ENCODE measurements around the gene MRPL54.

Gene MRPL54

GRCh38 chr19:3803986-3804385, 41.5 kb downstream of the MRPL54 start:
- no peak for DNase-seq (ENCODE audit: low read depth)
- H3K4me3 ChIP-seq (ENCODE audit: low read depth, low read length): no peak overlapping the region
- TF ChIP-seq, protein P1, sequence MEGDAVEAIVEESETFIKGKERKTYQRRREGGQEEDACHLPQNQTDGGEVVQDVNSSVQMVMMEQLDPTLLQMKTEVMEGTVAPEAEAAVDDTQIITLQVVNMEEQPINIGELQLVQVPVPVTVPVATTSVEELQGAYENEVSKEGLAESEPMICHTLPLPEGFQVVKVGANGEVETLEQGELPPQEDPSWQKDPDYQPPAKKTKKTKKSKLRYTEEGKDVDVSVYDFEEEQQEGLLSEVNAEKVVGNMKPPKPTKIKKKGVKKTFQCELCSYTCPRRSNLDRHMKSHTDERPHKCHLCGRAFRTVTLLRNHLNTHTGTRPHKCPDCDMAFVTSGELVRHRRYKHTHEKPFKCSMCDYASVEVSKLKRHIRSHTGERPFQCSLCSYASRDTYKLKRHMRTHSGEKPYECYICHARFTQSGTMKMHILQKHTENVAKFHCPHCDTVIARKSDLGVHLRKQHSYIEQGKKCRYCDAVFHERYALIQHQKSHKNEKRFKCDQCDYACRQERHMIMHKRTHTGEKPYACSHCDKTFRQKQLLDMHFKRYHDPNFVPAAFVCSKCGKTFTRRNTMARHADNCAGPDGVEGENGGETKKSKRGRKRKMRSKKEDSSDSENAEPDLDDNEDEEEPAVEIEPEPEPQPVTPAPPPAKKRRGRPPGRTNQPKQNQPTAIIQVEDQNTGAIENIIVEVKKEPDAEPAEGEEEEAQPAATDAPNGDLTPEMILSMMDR (IDR thresholded peaks at IDR 0.05; ENCODE audit: low read depth, low read length, missing control alignments): no peak

- no peak for DNase-seq (ENCODE audit: low read depth)
- H3K4me3 ChIP-seq (ENCODE audit: low read depth, low read length): no peak overlapping the region
- TF ChIP-seq, protein P1 (IDR thresholded peaks at IDR 0.05; ENCODE audit: low read depth, low read length, missing control alignments): no peak
Measured at GRCh38 chr19:3804429-3804828, 41.9 kb downstream of the MRPL54 start.

GRCh38 chr19:3805859-3806258, 43.4 kb downstream of the MRPL54 start:
- no peak for DNase-seq (ENCODE audit: low read depth)
- no peak overlapping the region for H3K4me3 ChIP-seq (ENCODE audit: low read depth, low read length)
- TF ChIP-seq, protein P1 (IDR thresholded peaks at IDR 0.05; ENCODE audit: low read depth, low read length, missing control alignments): no peak

DNA sequence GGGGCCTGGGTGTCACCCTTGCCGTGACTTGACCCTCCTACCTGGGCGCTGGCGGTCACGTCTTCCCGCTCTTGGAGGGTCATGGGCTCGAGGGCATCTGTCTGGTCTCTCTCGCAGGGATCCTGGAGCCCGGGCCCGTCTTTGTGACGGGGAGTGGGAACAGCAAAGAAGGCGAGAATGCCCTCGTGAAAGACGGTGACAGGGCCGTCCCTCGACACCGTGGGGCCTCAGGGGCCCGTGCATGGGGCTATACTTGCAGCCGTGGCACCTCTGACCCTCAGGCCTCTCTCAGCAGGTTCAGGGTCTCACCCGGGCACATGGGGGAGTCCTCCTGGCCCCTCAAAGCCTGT, 44.6 kb downstream of the MRPL54 start:
- no peak overlapping the region for H3K4me3 ChIP-seq (ENCODE audit: low read depth, low read length)

DNA sequence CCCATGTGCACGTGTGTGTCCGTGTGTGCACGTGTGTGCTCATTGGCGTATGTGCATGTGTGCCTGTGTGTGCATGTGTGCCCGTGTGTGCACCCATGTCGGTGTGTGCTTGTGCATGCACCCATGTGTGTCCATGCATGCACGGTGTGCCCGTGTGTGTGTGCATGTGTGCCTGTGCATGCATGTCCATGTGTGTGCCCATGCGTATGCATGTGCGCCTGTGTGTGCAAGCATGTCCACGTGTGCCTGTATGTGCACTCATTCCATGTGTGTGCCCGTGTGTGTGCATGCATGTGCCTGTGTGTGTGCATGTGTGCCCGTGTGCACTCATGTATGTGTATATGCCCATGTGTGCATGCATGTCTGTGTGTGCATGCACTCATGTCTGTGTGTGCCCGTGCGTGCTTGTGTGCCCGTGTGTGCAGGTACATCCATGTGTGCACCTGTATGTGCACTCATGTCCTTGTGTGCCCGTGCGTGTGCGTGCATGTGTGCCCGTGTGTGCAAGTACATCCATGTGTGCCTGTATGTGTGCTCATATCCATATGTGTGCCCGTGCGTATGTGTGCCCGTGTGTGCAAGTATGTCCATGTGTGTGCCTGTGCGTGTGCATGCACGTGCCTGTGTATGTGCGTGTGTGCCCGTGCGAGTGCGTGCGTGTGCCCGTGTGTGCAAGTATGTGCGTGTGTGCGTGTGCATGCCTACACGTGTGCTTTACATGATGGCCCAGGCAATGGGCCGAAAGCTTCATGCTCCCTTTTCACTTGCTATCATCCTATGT, 45.3 kb downstream of the MRPL54 start:
- TF ChIP-seq, protein P1 (IDR thresholded peaks at IDR 0.05; ENCODE audit: low read depth, low read length, missing control alignments): no peak
- DNase-seq (ENCODE audit: low read depth): no peak
- H3K4me3 ChIP-seq (ENCODE audit: low read depth, low read length): no peak overlapping the region

More for the DNA sequence above, 44.6 kb downstream of the MRPL54 start:
- TF ChIP-seq, protein P1 (IDR thresholded peaks at IDR 0.05; ENCODE audit: low read depth, low read length, missing control alignments): no peak
- no peak for DNase-seq (ENCODE audit: low read depth)

DNA sequence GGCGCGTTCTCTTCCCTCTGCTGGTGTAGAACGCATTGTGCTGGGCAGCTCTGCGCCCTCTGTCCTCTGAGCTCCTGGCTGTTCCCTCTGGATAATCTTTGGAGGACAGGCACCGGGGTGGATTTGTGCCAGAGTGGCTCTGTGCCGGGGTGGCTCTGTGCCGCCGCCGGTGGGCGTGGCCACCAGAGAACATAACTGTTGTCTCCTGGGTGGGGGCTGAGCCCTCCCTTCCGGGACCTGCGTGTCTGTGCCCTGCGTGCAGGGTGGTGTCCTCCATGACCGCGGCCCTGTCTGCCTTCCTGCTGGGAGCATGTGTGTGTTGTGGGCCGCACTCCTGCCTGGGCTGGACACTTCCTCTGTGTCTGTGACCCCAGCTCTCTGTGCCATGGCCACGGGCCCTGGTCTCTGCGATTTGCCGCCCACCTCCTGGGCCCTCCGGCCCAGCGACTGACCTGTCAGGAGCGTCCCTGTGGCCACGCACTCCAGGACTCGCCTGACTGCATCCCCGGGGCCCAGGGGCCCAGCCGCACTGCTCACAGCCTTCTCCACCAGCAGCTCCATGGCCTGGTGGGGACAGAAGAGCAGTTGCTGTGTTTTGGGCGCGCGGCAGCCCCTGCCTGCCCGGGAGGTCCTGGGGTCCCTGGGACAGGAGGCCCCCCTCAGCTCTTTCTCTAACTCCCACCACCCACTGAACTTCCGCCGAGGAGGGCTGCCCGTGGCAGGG, 46.1 kb downstream of the MRPL54 start:
- DNase-seq (ENCODE audit: low read depth): no peak
- H3K4me3 ChIP-seq (ENCODE audit: low read depth, low read length): no peak overlapping the region
- TF ChIP-seq, protein P1 (IDR thresholded peaks at IDR 0.05; ENCODE audit: low read depth, low read length, missing control alignments): no peak
